Left lung (tissue), 10 donors: Measurements from ENCODE around the gene RINT1. TPM values are rescaled to one million over a fixed set of nuclear protein-coding genes. Genes with fewer than 3 reads are reported as not detected.
A peak's percentile ranks its signal among the peaks of the same experiment; 100 is the strongest.

Source experiments
- ATAC-seq: fragments of 200-7000 bp; cut with Tn5 transposase; one replicate; pipeline ENCODE4 v1.9.1; 2020; ENCODE audit warnings: moderate library complexity
- DNase-seq, 4 donors: peaks; one replicate each; pipeline ENCODE4 v3.0.0-alpha.2; 2013 to 2020
- H3K27ac ChIP-seq, 2 donors: fragments of 200-600 bp; sonication (generic) in 1 of 2; one replicate each; pipeline versions ENCODE4 v1.5.0 to v1.8.0; 2020 to 2021
- H3K27me3 ChIP-seq, 2 donors: fragments of 200-600 bp; sonication (generic) in 1 of 2; one replicate each; pipeline versions ENCODE4 v1.5.0 to v1.8.0; 2020 to 2021
- H3K36me3 ChIP-seq, 2 donors: fragments of 200-600 bp; sonication (generic) in 1 of 2; one replicate each; pipeline versions ENCODE4 v1.5.0 to v1.8.0; 2020 to 2021
- H3K4me1 ChIP-seq, 2 donors: fragments of 200-600 bp; one replicate each; pipeline ENCODE4 v1.8.0; 2021
- H3K4me3 ChIP-seq, 2 donors: fragments of 200-600 bp; sonication (generic) in 1 of 2; one replicate each; pipeline versions ENCODE4 v1.5.0 to v1.8.0; 2020 to 2021; ENCODE audit warnings: mild to moderate bottlenecking in 1 of 2
- H3K9me3 ChIP-seq, 2 donors: fragments of 200-600 bp; sonication (generic) in 1 of 2; one replicate each; pipeline versions ENCODE4 v1.5.0 to v1.8.0; 2020 to 2021
- intact Hi-C, 2 donors: fragments of 100-400 bp; cut with DNase I; formaldehyde crosslinking; loops; one replicate each; pipeline versions ENCODE4 v1.11.2 to v1.14.2; 2022
- polyA plus RNA-seq, 6 donors: library from polyadenylated mRNA; unstranded; fragments of 120-200 nt; gene quantifications; one replicate each; pipeline ENCODE4 v1.2.1, GENCODE V29; 2013; ENCODE audit not compliant: insufficient read length in 6 of 6
- total RNA-seq, 2 donors: library from RNA; stranded (reverse); fragmentation: NEBNext Ultra II Directional; extraction: Animal tissue kit (Norgen Biotek cat#: 25700); gene quantifications; one replicate each; pipeline ENCODE4 v1.2.1, GENCODE V29; 2021
- TF ChIP-seq, protein P1 (sequence below), 2 donors: fragments of 200-600 bp; sonication (generic) in 1 of 2; IDR thresholded peaks; one replicate each; pipeline versions ENCODE4 v1.5.0 to v1.8.0; 2021; ENCODE audit warnings: antibody characterized with exemption in 2 of 2
- donor health status: DM: no; HTN: yes; CAD: no.
- donor health status: DM: no; HTN: no; CAD: no.

RINT1 gene
- total and polyA plus RNA-seq, 8 donors, result 15.0 to 36.2 (median 30.6) TPM

- intact Hi-C loops, result no loop called here
- TF ChIP-seq, protein P1, sequence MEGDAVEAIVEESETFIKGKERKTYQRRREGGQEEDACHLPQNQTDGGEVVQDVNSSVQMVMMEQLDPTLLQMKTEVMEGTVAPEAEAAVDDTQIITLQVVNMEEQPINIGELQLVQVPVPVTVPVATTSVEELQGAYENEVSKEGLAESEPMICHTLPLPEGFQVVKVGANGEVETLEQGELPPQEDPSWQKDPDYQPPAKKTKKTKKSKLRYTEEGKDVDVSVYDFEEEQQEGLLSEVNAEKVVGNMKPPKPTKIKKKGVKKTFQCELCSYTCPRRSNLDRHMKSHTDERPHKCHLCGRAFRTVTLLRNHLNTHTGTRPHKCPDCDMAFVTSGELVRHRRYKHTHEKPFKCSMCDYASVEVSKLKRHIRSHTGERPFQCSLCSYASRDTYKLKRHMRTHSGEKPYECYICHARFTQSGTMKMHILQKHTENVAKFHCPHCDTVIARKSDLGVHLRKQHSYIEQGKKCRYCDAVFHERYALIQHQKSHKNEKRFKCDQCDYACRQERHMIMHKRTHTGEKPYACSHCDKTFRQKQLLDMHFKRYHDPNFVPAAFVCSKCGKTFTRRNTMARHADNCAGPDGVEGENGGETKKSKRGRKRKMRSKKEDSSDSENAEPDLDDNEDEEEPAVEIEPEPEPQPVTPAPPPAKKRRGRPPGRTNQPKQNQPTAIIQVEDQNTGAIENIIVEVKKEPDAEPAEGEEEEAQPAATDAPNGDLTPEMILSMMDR (IDR thresholded peaks at IDR 0.05), result no peak
- Histone ChIP-seq H3K9me3 (peaks cover 0 to 3% of the 10 kb centered on the region in 2 donors), H3K36me3 (no peaks in the 10 kb centered on the region), H3K27me3 (peaks cover 0 to 10% of the 10 kb centered on the region in 2 donors), H3K4me3 (no peak overlapping the region), H3K4me1 (peaks cover 0 to 8% of the 10 kb centered on the region in 2 donors), H3K27ac (no peak overlapping the region)
- ATAC-seq (no peak), DNase-seq (no peak)
Measured at GRCh38 chr7:105580022-105580740, 48.2 kb downstream of the RINT1 start.

DNA sequence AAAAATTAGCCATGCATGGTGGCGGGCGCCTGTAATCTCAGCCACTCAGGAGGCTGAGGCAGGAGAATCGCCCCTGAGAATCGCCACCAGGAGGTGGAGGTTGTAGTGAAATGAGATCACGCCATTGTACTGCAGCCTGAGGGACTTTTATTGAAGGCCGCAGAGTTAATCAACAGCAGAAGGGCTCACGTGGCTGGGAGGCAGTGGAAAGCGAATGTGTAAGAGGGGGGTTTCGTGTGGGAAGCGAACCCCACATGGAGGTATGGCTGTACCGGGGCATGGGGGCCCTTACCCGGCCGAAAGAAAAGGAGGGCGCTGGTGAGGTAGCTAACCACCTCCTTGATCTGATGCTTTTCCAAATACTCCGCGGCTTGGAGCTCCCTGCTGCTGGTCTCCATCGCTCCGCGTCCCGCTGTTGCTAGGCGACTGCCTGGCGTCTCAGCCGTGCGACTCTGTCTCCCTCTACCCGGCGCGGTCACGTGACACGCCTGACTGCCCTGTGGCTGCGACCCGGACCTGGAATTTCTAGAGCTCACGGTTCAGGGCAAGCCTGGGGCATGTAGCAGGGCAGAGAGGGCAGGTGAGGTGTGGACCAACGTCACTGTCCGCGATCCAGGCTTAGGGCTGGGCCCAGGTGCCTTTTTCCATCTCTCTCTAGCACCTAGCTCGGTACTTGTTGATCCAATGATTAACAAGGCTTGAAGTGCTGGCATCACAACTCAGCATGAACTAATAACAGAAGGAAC is 49.2 kb downstream of the RINT1 start, which contains the start of gene EFCAB10:
TSS of gene EFCAB10 (minus strand) at position 428 of the 746 bp plus-strand sequence. CDS start at position 398, 30 bp downstream.
- ATAC-seq (peak; percentile 99), DNase-seq (peak; percentile 55 to 94 (median 78))
- H3K27me3 ChIP-seq, result peaks cover 0 to 10% of the 10 kb centered on the region in 2 donors
- TF ChIP-seq, protein P1 (IDR thresholded peaks at IDR 0.05), result no peak
- H3K36me3 ChIP-seq, result no peaks in the 10 kb centered on the region
- H3K4me1 ChIP-seq, result peaks cover 0 to 8% of the 10 kb centered on the region in 2 donors
- peak within 1 kb of the TSS; percentile 9 to 16 for H3K4me3 ChIP-seq
- intact Hi-C loops, result no loop called here
- H3K27ac ChIP-seq, result no peak within 1 kb of the TSS
- peaks cover 0 to 3% of the 10 kb centered on the region in 2 donors for H3K9me3 ChIP-seq

- H3K27me3 ChIP-seq, result peaks cover 0 to 10% of the 10 kb centered on the region in 2 donors
- ATAC-seq, result no peak
- no peak overlapping the region for H3K27ac ChIP-seq
- intact Hi-C loops, result no loop called here
- peaks cover 0 to 3% of the 10 kb centered on the region in 2 donors for H3K9me3 ChIP-seq
- H3K4me1 ChIP-seq, result peaks cover 0 to 8% of the 10 kb centered on the region in 2 donors
- no peaks in the 10 kb centered on the region for H3K36me3 ChIP-seq
- DNase-seq, result no peak
- TF ChIP-seq, protein P1 (IDR thresholded peaks at IDR 0.05), result no peak
- no peak overlapping the region for H3K4me3 ChIP-seq
Measured at GRCh38 chr7:105583061-105583460, 51.1 kb downstream of the RINT1 start.

- H3K27me3 ChIP-seq, result peaks cover 0 to 10% of the 10 kb centered on the region in 2 donors
- TF ChIP-seq, protein P1 (IDR thresholded peaks at IDR 0.05), result no peak
- H3K27ac ChIP-seq, result no peak overlapping the region
- H3K36me3 ChIP-seq, result no peaks in the 10 kb centered on the region
- ATAC-seq (no peak), DNase-seq (no peak)
- peaks cover 0 to 3% of the 10 kb centered on the region in 2 donors for H3K9me3 ChIP-seq
- H3K4me1 ChIP-seq, result peaks cover 0 to 8% of the 10 kb centered on the region in 2 donors
- intact Hi-C loops, result no loop called here
- no peak overlapping the region for H3K4me3 ChIP-seq
Measured at GRCh38 chr7:105584165-105584564, 52.2 kb downstream of the RINT1 start.
